ENCODE results near the gene RB1. TPM values are rescaled to one million over a fixed set of nuclear protein-coding genes. Genes with fewer than 3 reads are reported as not detected.

Gene RB1
- total and polyA plus RNA-seq, 2 donors (not counting 1 experiment from before 2014, with no cell fraction given), result 24.0 to 70.4 TPM

GRCh38 chr13:48497669-48498068 lies 194.1 kb downstream of the RB1 start:
- DNase-seq, result no peak
- Histone ChIP-seq H3K79me2 (ENCODE audit: control insufficient read depth, insufficient read depth, low read length) (no peaks in the 10 kb centered on the region), H4K20me1 (ENCODE audit: control insufficient read depth, insufficient read depth, low read length, poor library complexity, severe bottlenecking) (no peaks in the 10 kb centered on the region), H3K27me3 (replicated peaks in 1 of 4; ENCODE audit: control extremely low read depth in 1 of 4, control insufficient read depth in 3 of 4, insufficient read depth in 4 of 4, low read length in 3 of 4) (peaks cover 0 to 8% (median 0%) of the 10 kb centered on the region in 4 experiments), H3K4me3 (ENCODE audit: control extremely low read depth in 1 of 5, extremely low read depth in 1 of 5, insufficient read depth in 1 of 5, low read depth in 2 of 5, low read length in 4 of 5) (no peak overlapping the region), H3K9me3 (ENCODE audit: control extremely low read depth in 1 of 3, control insufficient read depth in 2 of 3, insufficient read depth in 1 of 3, low read length in 2 of 3) (peaks cover 0 to 3% (median 0%) of the 10 kb centered on the region in 3 donors), H3K27ac (ENCODE audit: low read length in 2 of 2) (no peak overlapping the region), H3K9ac (ENCODE audit: low read length) (no peak overlapping the region), H3K36me3 (replicated peaks in 1 of 2; ENCODE audit: control extremely low read depth in 1 of 2, control insufficient read depth in 1 of 2, extremely low read depth in 1 of 2, insufficient read depth in 2 of 2, low read length in 1 of 2) (no peaks in the 10 kb centered on the region), H3K4me1 (ENCODE audit: control insufficient read depth in 2 of 2, insufficient read depth in 2 of 2, low read length in 2 of 2) (peaks cover 24% of the 10 kb centered on the region in 2 donors), H2AFZ (ENCODE audit: insufficient read depth, low read depth, low read length, poor library complexity, severe bottlenecking) (no peak overlapping the region), H3K4me2 (replicated peaks; ENCODE audit: low read depth, low read length, poor library complexity, severe bottlenecking) (no peak overlapping the region)
- peaks cover 27% of the 10 kb centered on the region for H3K4me1 Mint-ChIP-seq
- H3K27ac Mint-ChIP-seq, result no peak overlapping the region
- ChIA-PET POLR2A (no interaction called here), CTCF (no interaction called here)
- H3K27me3 Mint-ChIP-seq, result peaks cover 10% of the 10 kb centered on the region
- no peak overlapping the region for H3K4me3 Mint-ChIP-seq
- ATAC-seq (ENCODE audit: low read depth), result no peak
- H3K9me3 Mint-ChIP-seq (ENCODE audit: insufficient read depth), result no peaks in the 10 kb centered on the region
- intact Hi-C loops (cut with micrococcal nuclease), result no loop called here
- TF ChIP-seq EZH2 (IDR thresholded peaks at IDR 0.05; ENCODE audit: borderline replicate concordance, insufficient read depth, low read depth, low read length, poor library complexity, severe bottlenecking), result no peak
- no peak for TF ChIP-seq CTCF (IDR thresholded peaks at IDR 0.05)
- 100% methylated on average over 2 of the region's 2 CpGs for WGBS (ENCODE audit: insufficient coverage)

- Mint-ChIP-seq H3K27me3 (peaks cover 22% of the 10 kb centered on the region), H3K27ac (peak overlapping the region; percentile 78), H3K9me3 (ENCODE audit: insufficient read depth) (no peaks in the 10 kb centered on the region), H3K4me1 (peaks cover 49% of the 10 kb centered on the region), H3K4me3 (peak overlapping the region; percentile 58)
- no peaks in the 10 kb centered on the region for H4K20me1 ChIP-seq (ENCODE audit: control insufficient read depth, insufficient read depth, low read length, poor library complexity, severe bottlenecking)
- ChIA-PET CTCF (interaction anchor here (1.2 to 1.8 kb wide), 2 partner anchors 8 to 79 kb away, joined by 3 to 7 read pairs; no protein-coding TSS in a partner anchor), POLR2A (interaction anchor here (0.7 kb wide), 1 partner anchor 62 kb away, joined by 3 read pairs; no protein-coding TSS in a partner anchor)
- H3K27ac ChIP-seq (ENCODE audit: low read length in 2 of 2), result no peak overlapping the region
- peaks cover 0 to 3% (median 0%) of the 10 kb centered on the region in 3 donors for H3K9me3 ChIP-seq (ENCODE audit: control extremely low read depth in 1 of 3, control insufficient read depth in 2 of 3, insufficient read depth in 1 of 3, low read length in 2 of 3)
- peaks cover 27 to 30% of the 10 kb centered on the region in 2 donors for H3K4me1 ChIP-seq (ENCODE audit: control insufficient read depth in 2 of 2, insufficient read depth in 2 of 2, low read length in 2 of 2)
- ATAC-seq (ENCODE audit: low read depth), result peak; percentile 82
- DNase-seq, result peak; percentile 52
- H3K4me2 ChIP-seq (replicated peaks; ENCODE audit: low read depth, low read length, poor library complexity, severe bottlenecking), result no peak overlapping the region
- no CpG with 5 or more reads among the region's 4 CpGs for WGBS (ENCODE audit: insufficient coverage)
- no peak overlapping the region for H3K4me3 ChIP-seq (ENCODE audit: control extremely low read depth in 1 of 5, extremely low read depth in 1 of 5, insufficient read depth in 1 of 5, low read depth in 2 of 5, low read length in 4 of 5)
- H3K27me3 ChIP-seq (replicated peaks in 1 of 4; ENCODE audit: control extremely low read depth in 1 of 4, control insufficient read depth in 3 of 4, insufficient read depth in 4 of 4, low read length in 3 of 4), result peaks cover 0 to 23% (median 0%) of the 10 kb centered on the region in 4 experiments
- TF ChIP-seq EZH2 (IDR thresholded peaks at IDR 0.05; ENCODE audit: borderline replicate concordance, insufficient read depth, low read depth, low read length, poor library complexity, severe bottlenecking) (no peak), CTCF (IDR thresholded peaks at IDR 0.05) (no peak)
- H3K36me3 ChIP-seq (replicated peaks in 1 of 2; ENCODE audit: control extremely low read depth in 1 of 2, control insufficient read depth in 1 of 2, extremely low read depth in 1 of 2, insufficient read depth in 2 of 2, low read length in 1 of 2), result no peaks in the 10 kb centered on the region
- intact Hi-C loops (cut with micrococcal nuclease), result loop anchor here (1.0 kb wide), 1 partner anchor 8 kb away; no protein-coding TSS in a partner anchor
- no peak overlapping the region for H2AFZ ChIP-seq (ENCODE audit: insufficient read depth, low read depth, low read length, poor library complexity, severe bottlenecking)
- no peak overlapping the region for H3K9ac ChIP-seq (ENCODE audit: low read length)
- H3K79me2 ChIP-seq (ENCODE audit: control insufficient read depth, insufficient read depth, low read length), result no peaks in the 10 kb centered on the region
Measured at GRCh38 chr13:48500652-48501197, 197.2 kb downstream of the RB1 start.

Data from B cell (primary cell).